ENCODE data around the gene TRA2B. TPM values are rescaled to one million over a fixed set of nuclear protein-coding genes. Genes with fewer than 3 reads are reported as not detected.
"Not testable (repeated sequence)": the region's sequence is repeated elsewhere in the genome, so short reads cannot be mapped to it uniquely, and the experiment has no call there.

The TRA2B gene
- total RNA-seq, 1 experiment from 2014 or later: 172 TPM

DNA sequence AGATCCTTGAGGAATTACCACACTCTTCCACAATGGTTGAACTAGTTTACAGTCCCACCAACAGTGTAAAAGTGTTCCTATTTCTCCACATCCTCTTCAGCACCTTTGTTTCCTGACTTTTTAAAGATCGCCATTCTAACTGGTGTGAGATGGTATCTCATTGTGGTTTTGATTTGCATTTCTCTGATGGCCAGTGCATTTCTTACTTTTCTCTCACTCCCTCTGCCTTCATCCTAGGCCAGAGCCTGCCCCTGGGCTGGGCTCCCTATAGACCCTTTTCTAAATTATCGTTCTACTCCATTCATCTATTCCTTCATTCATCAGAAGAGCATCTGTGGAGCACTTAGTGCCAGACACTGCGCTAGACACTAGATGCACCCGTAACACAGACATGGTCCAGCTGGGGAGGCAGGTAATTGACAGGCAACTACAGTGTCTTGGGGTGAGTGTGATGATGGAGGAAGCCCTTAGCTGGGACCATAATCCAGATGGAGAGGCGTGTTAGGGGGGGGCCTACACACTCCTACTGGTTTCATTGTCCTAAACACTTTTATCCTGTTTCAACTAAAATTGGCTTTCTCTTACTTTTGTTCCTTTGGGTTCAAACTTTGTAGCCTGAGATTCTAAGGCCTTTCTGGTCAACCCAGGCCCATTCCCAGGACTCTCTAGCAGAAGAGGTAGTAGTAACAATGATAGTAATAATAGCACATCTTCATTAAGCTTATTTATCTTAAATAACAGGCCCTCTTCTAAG, 27.3 kb downstream of the TRA2B start:
- POLR2A ChIA-PET; H3K4me3 ChIP-seq (replicated peaks in 1 of 2; ENCODE audit: low read depth in 1 of 2, low read length in 2 of 2); intact Hi-C loops (cut with micrococcal nuclease); H2AFZ ChIP-seq (ENCODE audit: low read depth, low read length, poor library complexity, severe bottlenecking); H3K9ac ChIP-seq (ENCODE audit: low read length); H3K27me3 ChIP-seq (ENCODE audit: insufficient read depth, low read length); H3K9me3 ChIP-seq (ENCODE audit: control insufficient read depth in 1 of 2, insufficient read depth in 1 of 2, low read depth in 1 of 2, low read length in 2 of 2); H3K36me3 ChIP-seq (ENCODE audit: control insufficient read depth in 1 of 2, insufficient read depth in 2 of 2, low read length in 2 of 2); BruUV-seq (replicated peaks); H3K79me2 ChIP-seq (ENCODE audit: insufficient read depth, low read length); H3K9me2 ChIP-seq (ENCODE audit: insufficient read depth); H3K4me2 ChIP-seq (ENCODE audit: low read length); DNase-seq (ENCODE audit: low read depth, low spot score); H4K20me1 ChIP-seq (ENCODE audit: insufficient read depth); H3K4me1 ChIP-seq (ENCODE audit: control insufficient read depth in 1 of 2, insufficient read depth in 2 of 2, low read length in 2 of 2); H3K27ac ChIP-seq (ENCODE audit: low read depth, low read length): not testable (repeated sequence)
- ChIA-PET RAD21 (ENCODE audit: low non-redundant PET in 1 of 2, low total read pairs in 2 of 2, uncharacterized antibody in 2 of 2, unreplicated experiment in 2 of 2) (interaction anchor here in 1 of 2 experiments (0.7 kb wide), 1 partner anchor 19 kb away, joined by 7 read pairs; no protein-coding TSS in a partner anchor), CTCF (interaction anchor here (0.6 to 3.0 kb wide), 2 partner anchors 80 to 250 kb away, joined by 3 to 15 read pairs; no protein-coding TSS in a partner anchor)
- ATAC-seq: peak; percentile 30

DNA sequence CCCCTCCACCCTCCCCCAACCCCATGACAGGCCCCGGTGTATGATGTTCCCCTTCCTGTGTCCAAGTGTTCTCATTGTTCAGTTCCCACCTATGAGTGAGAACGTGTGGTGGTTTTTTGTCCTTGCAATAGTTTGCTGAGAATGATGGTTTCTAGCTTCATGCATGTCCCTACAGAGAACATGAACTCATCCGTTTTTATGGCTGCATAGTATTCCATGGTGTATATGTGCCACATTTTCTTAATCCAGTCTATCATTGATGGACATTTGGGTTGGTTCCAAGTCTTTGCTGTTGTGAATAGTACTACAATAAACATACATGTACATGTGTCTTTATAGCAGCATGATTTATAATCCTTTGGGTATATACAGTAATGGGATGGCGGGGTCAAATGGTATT, 27.9 kb downstream of the TRA2B start:
- H3K27me3 ChIP-seq (ENCODE audit: insufficient read depth, low read length); ATAC-seq; H3K4me2 ChIP-seq (ENCODE audit: low read length); H3K9ac ChIP-seq (ENCODE audit: low read length); H3K9me3 ChIP-seq (ENCODE audit: control insufficient read depth in 1 of 2, insufficient read depth in 1 of 2, low read depth in 1 of 2, low read length in 2 of 2); H3K4me3 ChIP-seq (replicated peaks in 1 of 2; ENCODE audit: low read depth in 1 of 2, low read length in 2 of 2); DNase-seq (ENCODE audit: low read depth, low spot score); H2AFZ ChIP-seq (ENCODE audit: low read depth, low read length, poor library complexity, severe bottlenecking); CTCF ChIA-PET; H4K20me1 ChIP-seq (ENCODE audit: insufficient read depth); intact Hi-C loops (cut with micrococcal nuclease); H3K36me3 ChIP-seq (ENCODE audit: control insufficient read depth in 1 of 2, insufficient read depth in 2 of 2, low read length in 2 of 2); POLR2A ChIA-PET; BruUV-seq (replicated peaks); H3K9me2 ChIP-seq (ENCODE audit: insufficient read depth); H3K79me2 ChIP-seq (ENCODE audit: insufficient read depth, low read length); H3K4me1 ChIP-seq (ENCODE audit: control insufficient read depth in 1 of 2, insufficient read depth in 2 of 2, low read length in 2 of 2); H3K27ac ChIP-seq (ENCODE audit: low read depth, low read length): not testable (repeated sequence)
- RAD21 ChIA-PET (ENCODE audit: low non-redundant PET in 1 of 2, low total read pairs in 2 of 2, uncharacterized antibody in 2 of 2, unreplicated experiment in 2 of 2): interaction anchor here in 1 of 2 experiments (0.7 kb wide), 1 partner anchor 18 kb away, joined by 7 read pairs; no protein-coding TSS in a partner anchor

Measured in HCT116 (cell line).